Measurements from ENCODE around the gene KLHL29. TPM values are rescaled to one million over a fixed set of nuclear protein-coding genes. Genes with fewer than 3 reads are reported as not detected.

Gene KLHL29
- total RNA-seq, 1 donor from 2014 or later: 15.1 TPM

DNA sequence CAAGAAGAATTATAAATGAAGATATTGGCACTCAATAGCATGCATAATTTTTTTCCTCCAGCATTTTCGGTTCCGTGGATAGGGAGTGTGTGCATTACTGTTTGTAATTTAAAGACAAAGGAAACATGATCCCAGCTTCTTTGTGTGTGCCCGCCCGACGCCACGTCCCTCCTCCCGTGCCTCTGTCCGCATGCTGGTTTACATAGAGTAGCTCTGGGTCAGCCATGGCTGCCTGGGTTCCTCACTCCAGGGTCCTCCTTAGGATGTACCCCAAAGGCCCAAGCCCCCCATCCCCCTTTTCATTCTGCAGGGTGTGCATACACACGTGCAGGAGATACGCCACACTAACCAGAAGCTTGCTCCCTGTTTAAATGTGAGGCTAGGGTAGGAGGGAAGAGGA, 214.7 kb downstream of the KLHL29 start:
- H3K27ac ChIP-seq: no peak overlapping the region
- DNase-seq (peak; percentile 31), ATAC-seq (no peak)
- no peaks in the 10 kb centered on the region for H3K27me3 ChIP-seq
- H3K9me3 ChIP-seq: no peaks in the 10 kb centered on the region
- no peaks in the 10 kb centered on the region for H3K4me1 ChIP-seq
- TF ChIP-seq, protein P1, sequence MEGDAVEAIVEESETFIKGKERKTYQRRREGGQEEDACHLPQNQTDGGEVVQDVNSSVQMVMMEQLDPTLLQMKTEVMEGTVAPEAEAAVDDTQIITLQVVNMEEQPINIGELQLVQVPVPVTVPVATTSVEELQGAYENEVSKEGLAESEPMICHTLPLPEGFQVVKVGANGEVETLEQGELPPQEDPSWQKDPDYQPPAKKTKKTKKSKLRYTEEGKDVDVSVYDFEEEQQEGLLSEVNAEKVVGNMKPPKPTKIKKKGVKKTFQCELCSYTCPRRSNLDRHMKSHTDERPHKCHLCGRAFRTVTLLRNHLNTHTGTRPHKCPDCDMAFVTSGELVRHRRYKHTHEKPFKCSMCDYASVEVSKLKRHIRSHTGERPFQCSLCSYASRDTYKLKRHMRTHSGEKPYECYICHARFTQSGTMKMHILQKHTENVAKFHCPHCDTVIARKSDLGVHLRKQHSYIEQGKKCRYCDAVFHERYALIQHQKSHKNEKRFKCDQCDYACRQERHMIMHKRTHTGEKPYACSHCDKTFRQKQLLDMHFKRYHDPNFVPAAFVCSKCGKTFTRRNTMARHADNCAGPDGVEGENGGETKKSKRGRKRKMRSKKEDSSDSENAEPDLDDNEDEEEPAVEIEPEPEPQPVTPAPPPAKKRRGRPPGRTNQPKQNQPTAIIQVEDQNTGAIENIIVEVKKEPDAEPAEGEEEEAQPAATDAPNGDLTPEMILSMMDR (IDR thresholded peaks at IDR 0.05): no peak
- intact Hi-C loops (cut with DNase I): no loop called here
- H3K36me3 ChIP-seq: no peaks in the 10 kb centered on the region
- no peak overlapping the region for H3K4me3 ChIP-seq

DNA sequence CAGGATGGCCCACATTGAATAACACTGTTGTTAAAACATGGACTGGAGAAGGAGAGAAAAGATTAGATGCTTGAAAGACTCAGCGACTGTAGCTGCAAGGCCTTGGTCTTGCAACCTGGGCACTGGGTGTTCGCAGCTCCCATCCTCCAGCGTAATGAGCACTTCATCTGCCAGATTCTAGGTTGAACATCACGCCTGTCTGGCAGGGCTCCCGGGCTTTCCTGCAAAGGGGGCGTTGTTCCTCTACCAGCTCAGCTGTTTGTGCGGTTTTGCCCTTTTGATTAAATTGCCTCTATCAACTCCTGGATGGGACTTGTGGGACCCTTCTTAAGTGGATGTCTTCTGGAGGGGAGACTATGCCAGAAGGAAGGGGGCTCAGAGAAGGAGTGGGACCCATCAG, 215.4 kb downstream of the KLHL29 start:
- Histone ChIP-seq H3K36me3 (no peaks in the 10 kb centered on the region), H3K4me1 (no peaks in the 10 kb centered on the region), H3K27me3 (no peaks in the 10 kb centered on the region), H3K4me3 (no peak overlapping the region), H3K27ac (no peak overlapping the region), H3K9me3 (no peaks in the 10 kb centered on the region)
- DNase-seq (no peak), ATAC-seq (no peak)
- intact Hi-C loops (cut with DNase I): no loop called here
- TF ChIP-seq, protein P1 (IDR thresholded peaks at IDR 0.05): no peak

DNA sequence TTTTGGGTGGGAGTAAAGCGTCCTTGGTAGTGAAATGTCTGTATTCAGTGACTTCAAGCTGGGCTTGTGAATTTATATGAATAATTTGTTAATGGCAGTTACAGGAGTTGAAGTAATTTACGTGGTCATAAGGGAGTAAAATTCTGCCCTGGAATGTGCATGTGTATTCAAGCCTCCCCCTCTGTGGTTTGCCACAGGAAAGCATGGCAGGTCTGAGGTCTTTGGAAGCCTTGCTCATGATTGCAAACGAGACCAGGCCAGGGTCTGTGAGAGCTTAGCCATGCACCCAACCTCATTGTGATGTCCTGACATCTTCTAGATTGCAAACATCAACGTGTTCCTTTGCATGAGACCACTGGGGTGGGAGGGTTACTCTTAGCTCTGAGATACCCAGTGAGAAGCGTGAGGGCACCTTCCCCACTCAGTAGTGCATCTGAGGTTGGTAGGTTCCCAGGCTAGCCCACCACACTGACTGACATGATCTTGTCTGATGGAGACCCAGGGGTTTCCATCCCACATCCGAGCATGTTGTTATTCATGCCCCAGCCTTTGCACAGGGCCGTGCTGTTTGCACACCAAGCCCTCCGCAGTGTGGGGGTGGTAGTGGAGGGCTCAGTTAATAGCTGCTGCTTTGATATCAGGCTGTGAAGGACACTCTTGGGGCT, 216.5 kb downstream of the KLHL29 start:
- Histone ChIP-seq H3K4me3 (no peak overlapping the region), H3K36me3 (no peaks in the 10 kb centered on the region), H3K9me3 (no peaks in the 10 kb centered on the region), H3K27me3 (no peaks in the 10 kb centered on the region), H3K4me1 (no peaks in the 10 kb centered on the region), H3K27ac (no peak overlapping the region)
- ATAC-seq: no peak
- intact Hi-C loops (cut with DNase I): no loop called here
- TF ChIP-seq, protein P1 (IDR thresholded peaks at IDR 0.05): no peak
- no peak for DNase-seq

DNA sequence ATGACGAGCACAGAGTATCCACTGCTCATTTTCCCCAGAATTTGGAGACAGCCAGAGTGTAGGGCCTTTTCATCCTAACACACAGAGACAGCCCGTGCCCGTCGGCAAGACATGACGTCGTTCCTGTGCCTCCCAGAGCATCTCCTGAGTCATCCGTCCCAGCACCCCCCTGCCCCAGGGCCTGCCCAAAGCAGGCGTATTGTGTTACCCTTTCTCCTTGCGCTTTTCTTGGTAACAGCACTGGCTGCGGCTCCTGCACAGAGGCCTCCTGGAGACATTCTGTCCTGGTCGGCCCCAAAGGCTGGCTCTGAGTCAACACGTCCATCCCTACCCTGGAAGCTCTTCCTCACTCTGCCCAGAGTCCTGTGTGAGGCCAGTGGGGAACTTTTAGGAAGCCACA, 217.1 kb downstream of the KLHL29 start:
- intact Hi-C loops (cut with DNase I): no loop called here
- no peak overlapping the region for H3K27ac ChIP-seq
- no peak for DNase-seq
- H3K4me1 ChIP-seq: no peaks in the 10 kb centered on the region
- no peak overlapping the region for H3K4me3 ChIP-seq
- ATAC-seq: no peak
- TF ChIP-seq, protein P1 (IDR thresholded peaks at IDR 0.05): no peak
- H3K36me3 ChIP-seq: no peaks in the 10 kb centered on the region
- no peaks in the 10 kb centered on the region for H3K27me3 ChIP-seq
- no peaks in the 10 kb centered on the region for H3K9me3 ChIP-seq

DNA sequence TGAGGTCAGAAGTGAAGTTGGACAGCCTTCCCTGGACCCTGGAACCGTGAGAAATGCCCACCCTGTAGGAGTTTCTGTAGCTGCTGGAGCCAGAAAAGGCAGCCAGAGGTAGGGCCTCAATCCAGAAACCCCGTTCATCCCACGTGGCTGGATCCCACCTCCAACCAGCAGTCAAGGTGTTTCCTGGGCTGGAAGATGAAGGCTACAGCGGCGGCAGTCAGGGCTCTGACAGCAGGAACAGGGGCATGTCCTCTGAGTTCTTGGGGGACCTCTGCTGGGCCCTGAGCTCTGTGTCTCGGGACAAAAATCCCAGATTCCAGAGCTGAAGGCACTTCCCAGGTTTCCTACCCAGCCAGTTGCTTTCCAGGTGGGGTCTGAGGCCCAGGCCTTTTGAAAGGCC, 218.2 kb downstream of the KLHL29 start:
- H3K27ac ChIP-seq: no peak overlapping the region
- H3K4me1 ChIP-seq: no peaks in the 10 kb centered on the region
- intact Hi-C loops (cut with DNase I): no loop called here
- no peaks in the 10 kb centered on the region for H3K27me3 ChIP-seq
- H3K9me3 ChIP-seq: no peaks in the 10 kb centered on the region
- H3K4me3 ChIP-seq: no peak overlapping the region
- DNase-seq (no peak), ATAC-seq (no peak)
- no peaks in the 10 kb centered on the region for H3K36me3 ChIP-seq
- TF ChIP-seq, protein P1 (IDR thresholded peaks at IDR 0.05): no peak

DNA sequence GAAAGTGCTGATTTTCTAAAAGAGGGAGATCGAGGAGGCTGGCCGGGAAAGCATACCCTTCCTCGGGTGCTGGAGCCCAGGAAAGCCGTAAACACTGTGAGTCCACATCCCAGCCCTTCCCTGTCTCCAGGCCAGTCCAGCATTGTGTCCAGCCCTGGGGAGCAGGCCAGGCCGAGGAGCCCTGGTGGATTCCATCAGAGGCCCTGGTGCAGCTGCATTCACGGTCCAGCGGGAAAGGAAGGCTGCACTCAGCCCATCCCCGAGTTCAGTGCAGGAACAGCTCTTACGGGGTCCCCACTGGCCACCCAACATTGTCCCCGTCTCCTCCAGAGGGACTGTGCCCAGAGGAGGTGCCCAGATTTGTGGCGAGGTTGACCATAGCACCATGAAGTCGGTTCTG, 218.6 kb downstream of the KLHL29 start:
- Histone ChIP-seq H3K27me3 (no peaks in the 10 kb centered on the region), H3K4me3 (no peak overlapping the region), H3K27ac (no peak overlapping the region), H3K9me3 (no peaks in the 10 kb centered on the region), H3K4me1 (no peaks in the 10 kb centered on the region), H3K36me3 (no peaks in the 10 kb centered on the region)
- DNase-seq (no peak), ATAC-seq (no peak)
- TF ChIP-seq, protein P1 (IDR thresholded peaks at IDR 0.05): no peak
- intact Hi-C loops (cut with DNase I): no loop called here

Data from upper lobe of right lung (tissue), 1 donor.